Caco-2 (cell line): Measurements from ENCODE around the gene PDGFRA. TPM values are rescaled to one million over a fixed set of nuclear protein-coding genes. Genes with fewer than 3 reads are reported as not detected.

Experiments used
- BruUV-seq: library from RNA; stranded (reverse); fragments of 400-500 nt; replicated peaks from 2 replicates; lab custom pipeline; 2021; lab: Mats Ljungman, UMichigan
- CTCF ChIA-PET: fragments of 300-600 bp; sonication (Branson Sonifier 250); formaldehyde crosslinking; loops from one replicate; lab custom pipeline; 2022; ENCODE audit warnings: antibody characterized with exemption; lab: Charles Lee
- POLR2A ChIA-PET: fragments of 300-600 bp; sonication (Branson Sonifier 250); formaldehyde crosslinking; loops from one replicate; lab custom pipeline; 2022; ENCODE audit warnings: antibody characterized with exemption; lab: Charles Lee
- DNase-seq, 2 experiments: peaks; one replicate each; pipeline versions ENCODE4 v3.0.0 to v3.0.0-alpha.2; 2020 to 2022
- H3K27me3 ChIP-seq: replicated peaks from 2 replicates; pipeline ENCODE4 v1.6.0; 2011; ENCODE audit warnings: low read length; ENCODE audit not compliant: control insufficient read depth, insufficient read depth
- H3K36me3 ChIP-seq: 2 replicates; pipeline ENCODE4 v1.5.1; 2011; ENCODE audit warnings: low read length; ENCODE audit not compliant: control insufficient read depth, insufficient read depth
- H3K4me1 ChIP-seq: fragments of 250-450 bp; sonication (Bioruptor Pico); 2 replicates; pipeline ENCODE4 v1.5.1; 2020; ENCODE audit warnings: mild to moderate bottlenecking
- H3K4me3 ChIP-seq: 2 replicates; pipeline ENCODE4 v1.5.1; 2011; ENCODE audit warnings: low read depth, mild to moderate bottlenecking, control low read depth, low read length
- H3K9me3 ChIP-seq: fragments of 250-450 bp; sonication (Bioruptor Pico); 2 replicates; pipeline ENCODE4 v1.5.1; 2020; ENCODE audit warnings: mild to moderate bottlenecking, moderate library complexity
- H3K27ac Mint-ChIP-seq: one replicate; pipeline ENCODE4 v1.8.0; 2022; ENCODE audit warnings: mixed read lengths; ENCODE audit not compliant: unreplicated experiment
- H3K27me3 Mint-ChIP-seq: one replicate; pipeline ENCODE4 v1.8.0; 2022; ENCODE audit warnings: mixed read lengths; ENCODE audit not compliant: insufficient read depth, unreplicated experiment
- H3K36me3 Mint-ChIP-seq: one replicate; pipeline ENCODE4 v1.8.0; 2022; ENCODE audit warnings: mild to moderate bottlenecking, mixed read lengths; ENCODE audit not compliant: insufficient read depth, unreplicated experiment
- H3K4me1 Mint-ChIP-seq: one replicate; pipeline ENCODE4 v1.8.0; 2022; ENCODE audit warnings: low read depth, mixed read lengths; ENCODE audit not compliant: unreplicated experiment
- H3K4me3 Mint-ChIP-seq: one replicate; pipeline ENCODE4 v1.8.0; 2022; ENCODE audit warnings: mild to moderate bottlenecking, moderate library complexity, mixed read lengths; ENCODE audit not compliant: unreplicated experiment
- H3K9me3 Mint-ChIP-seq: one replicate; pipeline ENCODE4 v1.8.0; 2022; ENCODE audit warnings: mixed read lengths; ENCODE audit not compliant: unreplicated experiment
- intact Hi-C: fragments of 100-400 bp; cut with micrococcal nuclease; formaldehyde crosslinking; loops from one replicate; pipeline ENCODE4 v1.10.0; 2022; ENCODE audit not compliant: unreplicated experiment
- total RNA-seq: library from RNA; stranded (reverse); gene quantifications from 2 replicates; pipeline ENCODE4 v1.2.3, GENCODE V29; 2022
- TF ChIP-seq, protein P1 (sequence below), 2 experiments: fragments of 200-600 bp in 1 of 2; IDR thresholded peaks; 1 replicate in 1 of 2; 2 replicates in 1 of 2; pipeline versions ENCODE4 v1.5.1 to v1.8.0; 2011 to 2022; ENCODE audit warnings: antibody characterized with exemption in 1 of 2, control low read depth in 1 of 2, inconsistent platforms in 1 of 2, low read depth in 1 of 2, low read length in 1 of 2, mild to moderate bottlenecking in 1 of 2, moderate library complexity in 1 of 2; ENCODE audit not compliant: insufficient read depth in 1 of 2, severe bottlenecking in 1 of 2, unreplicated experiment in 1 of 2

Gene PDGFRA
- total RNA-seq, 1 experiment from 2014 or later = 97.4 TPM

DNA sequence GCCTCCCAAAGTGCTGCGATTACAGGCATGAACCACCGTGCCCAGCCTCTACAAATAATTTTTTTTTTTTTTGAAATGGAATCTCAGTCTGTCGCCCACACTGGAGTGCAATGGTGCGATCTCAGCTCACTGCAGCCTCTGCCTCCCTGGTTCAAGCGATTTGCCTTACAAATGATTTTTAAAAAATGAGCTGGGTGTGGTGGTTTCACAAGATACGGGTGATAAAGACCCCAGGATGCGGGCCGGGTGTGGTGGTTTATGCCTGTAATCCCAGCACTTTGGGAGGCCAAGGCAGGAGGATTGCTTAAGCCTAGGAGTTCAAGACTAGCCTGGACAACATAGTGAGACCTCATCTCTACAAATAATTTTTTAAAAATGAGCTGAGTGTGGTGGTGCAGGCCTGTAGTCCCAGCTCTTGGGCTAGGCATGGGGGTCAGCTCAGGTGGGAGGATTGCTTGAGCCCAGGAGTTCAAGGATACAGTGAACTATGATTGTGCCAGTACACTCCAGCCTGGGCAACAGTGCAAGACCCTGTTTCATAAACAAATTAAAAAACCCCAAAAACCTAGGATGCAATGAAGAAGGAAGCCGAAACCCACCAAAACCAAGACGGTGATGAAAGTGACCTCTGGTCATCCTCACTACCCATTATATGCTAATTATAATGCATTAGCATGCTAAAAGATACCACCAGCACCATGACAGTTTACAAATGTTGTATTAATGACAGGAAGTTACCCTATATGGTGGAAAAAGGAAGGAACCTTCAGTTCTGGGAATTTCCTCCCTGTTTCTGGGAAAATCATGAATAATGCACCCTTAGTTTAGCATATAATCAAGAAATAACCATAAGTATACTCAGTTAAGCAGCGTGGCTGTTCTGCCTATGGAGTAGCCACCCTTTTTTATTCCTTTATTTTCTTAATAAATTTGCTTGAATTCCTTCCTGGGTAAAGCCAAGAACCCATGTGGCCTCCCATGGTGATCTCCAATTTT lies 27.7 kb downstream of the PDGFRA start:
- H3K9me3 Mint-ChIP-seq = no peaks in the 10 kb centered on the region

GRCh38 chr4:54265366-54265765 lies 36.3 kb downstream of the PDGFRA start:
- no peak overlapping the region for H3K4me3 ChIP-seq
- Mint-ChIP-seq H3K9me3 (no peaks in the 10 kb centered on the region), H3K27me3 (no peaks in the 10 kb centered on the region), H3K36me3 (peaks cover 78% of the 10 kb centered on the region), H3K4me1 (peaks cover 6% of the 10 kb centered on the region), H3K4me3 (no peak overlapping the region), H3K27ac (peak overlapping the region; percentile 31)
- H3K27me3 ChIP-seq = no peaks in the 10 kb centered on the region
- no peaks in the 10 kb centered on the region; the same call in 1 of the 2 replicates for H3K36me3 ChIP-seq
- no TSS peak for BruUV-seq
- ChIA-PET CTCF (no interaction called here), POLR2A (no interaction called here)
- DNase-seq = no peak
- intact Hi-C loops = no loop called here
- H3K9me3 ChIP-seq = no peaks in the 10 kb centered on the region
- TF ChIP-seq, protein P1, sequence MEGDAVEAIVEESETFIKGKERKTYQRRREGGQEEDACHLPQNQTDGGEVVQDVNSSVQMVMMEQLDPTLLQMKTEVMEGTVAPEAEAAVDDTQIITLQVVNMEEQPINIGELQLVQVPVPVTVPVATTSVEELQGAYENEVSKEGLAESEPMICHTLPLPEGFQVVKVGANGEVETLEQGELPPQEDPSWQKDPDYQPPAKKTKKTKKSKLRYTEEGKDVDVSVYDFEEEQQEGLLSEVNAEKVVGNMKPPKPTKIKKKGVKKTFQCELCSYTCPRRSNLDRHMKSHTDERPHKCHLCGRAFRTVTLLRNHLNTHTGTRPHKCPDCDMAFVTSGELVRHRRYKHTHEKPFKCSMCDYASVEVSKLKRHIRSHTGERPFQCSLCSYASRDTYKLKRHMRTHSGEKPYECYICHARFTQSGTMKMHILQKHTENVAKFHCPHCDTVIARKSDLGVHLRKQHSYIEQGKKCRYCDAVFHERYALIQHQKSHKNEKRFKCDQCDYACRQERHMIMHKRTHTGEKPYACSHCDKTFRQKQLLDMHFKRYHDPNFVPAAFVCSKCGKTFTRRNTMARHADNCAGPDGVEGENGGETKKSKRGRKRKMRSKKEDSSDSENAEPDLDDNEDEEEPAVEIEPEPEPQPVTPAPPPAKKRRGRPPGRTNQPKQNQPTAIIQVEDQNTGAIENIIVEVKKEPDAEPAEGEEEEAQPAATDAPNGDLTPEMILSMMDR (IDR thresholded peaks at IDR 0.05; ENCODE audit: insufficient read depth in 1 of 2, low read depth in 1 of 2, low read length in 1 of 2, severe bottlenecking in 1 of 2, unreplicated experiment in 1 of 2) = no peak
- no peaks in the 10 kb centered on the region for H3K4me1 ChIP-seq

More for the DNA sequence above, 27.7 kb downstream of the PDGFRA start:
- Histone ChIP-seq H3K4me3 (no peak overlapping the region), H3K4me1 (no peaks in the 10 kb centered on the region; the same call in 1 of the 2 replicates), H3K36me3 (peaks cover 1% of the 10 kb centered on the region; the same call in 1 of the 2 replicates), H3K27me3 (no peaks in the 10 kb centered on the region), H3K9me3 (no peaks in the 10 kb centered on the region)
- no TSS peak for BruUV-seq
- ChIA-PET POLR2A (no interaction called here), CTCF (no interaction called here)
- no peak for DNase-seq
- Mint-ChIP-seq H3K27me3 (no peaks in the 10 kb centered on the region), H3K4me3 (no peak overlapping the region), H3K27ac (no peak overlapping the region), H3K4me1 (no peaks in the 10 kb centered on the region), H3K36me3 (peaks cover 50% of the 10 kb centered on the region)
- TF ChIP-seq, protein P1 (IDR thresholded peaks at IDR 0.05; ENCODE audit: insufficient read depth in 1 of 2, low read depth in 1 of 2, low read length in 1 of 2, severe bottlenecking in 1 of 2, unreplicated experiment in 1 of 2) = no peak
- intact Hi-C loops = no loop called here

- H3K27me3 Mint-ChIP-seq = no peaks in the 10 kb centered on the region
- H3K4me1 Mint-ChIP-seq = peaks cover 6% of the 10 kb centered on the region
- H3K4me1 ChIP-seq = no peaks in the 10 kb centered on the region
- CTCF ChIA-PET = no interaction called here
- TF ChIP-seq, protein P1 (IDR thresholded peaks at IDR 0.05; ENCODE audit: insufficient read depth in 1 of 2, low read depth in 1 of 2, low read length in 1 of 2, severe bottlenecking in 1 of 2, unreplicated experiment in 1 of 2) = no peak
- H3K9me3 ChIP-seq = no peaks in the 10 kb centered on the region
- BruUV-seq = no TSS peak
- H3K9me3 Mint-ChIP-seq = no peaks in the 10 kb centered on the region
- no peak overlapping the region for H3K4me3 ChIP-seq
- DNase-seq = no peak
- H3K36me3 ChIP-seq = no peaks in the 10 kb centered on the region; the same call in 1 of the 2 replicates
- no peaks in the 10 kb centered on the region for H3K27me3 ChIP-seq
- POLR2A ChIA-PET = no interaction called here
- no peak overlapping the region for H3K27ac Mint-ChIP-seq
- intact Hi-C loops = no loop called here
- no peak overlapping the region for H3K4me3 Mint-ChIP-seq
- H3K36me3 Mint-ChIP-seq = peaks cover 83% of the 10 kb centered on the region
These were observed 39.1 kb downstream of the PDGFRA start for GRCh38 chr4:54268151-54268550.
